Mucosa of rectum (tissue), 2 donors: ENCODE results near the gene FAM177B.
"Not testable (repeated sequence)": the region's sequence is repeated elsewhere in the genome, so short reads cannot be mapped to it uniquely, and the experiment has no call there.

ENCODE experiments used
- H3K27ac ChIP-seq, 2 donors: one replicate each; pipeline ENCODE4 v1.7.0; 2013; ENCODE audit warnings: inconsistent platforms in 2 of 2, low read depth in 2 of 2, low read length in 2 of 2
- H3K27me3 ChIP-seq, 2 donors: one replicate each; pipeline ENCODE4 v1.7.0; 2013; ENCODE audit warnings: low read length in 2 of 2; ENCODE audit not compliant: control insufficient read depth in 2 of 2, insufficient read depth in 2 of 2
- H3K36me3 ChIP-seq, 2 donors: one replicate each; pipeline ENCODE4 v1.7.0; 2013; ENCODE audit warnings: low read length in 2 of 2; ENCODE audit not compliant: control insufficient read depth in 2 of 2, insufficient read depth in 2 of 2
- H3K4me1 ChIP-seq, 2 donors: one replicate each; pipeline ENCODE4 v1.7.0; 2013; ENCODE audit warnings: low read length in 2 of 2, mild to moderate bottlenecking in 1 of 2; ENCODE audit not compliant: control insufficient read depth in 2 of 2, insufficient read depth in 2 of 2
- H3K4me3 ChIP-seq, 2 donors: one replicate each; pipeline ENCODE4 v1.7.0; 2013; ENCODE audit warnings: low read length in 2 of 2
- H3K9ac ChIP-seq, 2 donors: one replicate each; pipeline ENCODE4 v1.7.0; 2013; ENCODE audit warnings: low read length in 2 of 2, low read depth in 1 of 2, mild to moderate bottlenecking in 1 of 2
- H3K9me3 ChIP-seq, 2 donors: one replicate each; pipeline ENCODE4 v1.7.0; 2013; ENCODE audit warnings: low read length in 2 of 2; ENCODE audit not compliant: control insufficient read depth in 2 of 2
- donor health status: healthy.
- donor health status: Normal muscosa, but diverticular disease.

The FAM177B gene

GRCh38 chr1:222759451-222760035 is 22.5 kb downstream of the FAM177B start:
- Histone ChIP-seq H3K9ac (no peak overlapping the region), H3K9me3 (no peaks in the 10 kb centered on the region), H3K4me3 (no peak overlapping the region), H3K27ac (no peak overlapping the region), H3K27me3 (no peaks in the 10 kb centered on the region), H3K4me1 (no peaks in the 10 kb centered on the region), H3K36me3 (no peaks in the 10 kb centered on the region)

GRCh38 chr1:222761083-222761482 is 24.1 kb downstream of the FAM177B start:
- Histone ChIP-seq H3K9ac (no peak overlapping the region), H3K27me3 (no peaks in the 10 kb centered on the region), H3K4me3 (no peak overlapping the region), H3K9me3 (no peaks in the 10 kb centered on the region), H3K36me3 (no peaks in the 10 kb centered on the region), H3K27ac (no peak overlapping the region), H3K4me1 (no peaks in the 10 kb centered on the region)

- H3K9me3 ChIP-seq, H3K27ac ChIP-seq, H3K4me1 ChIP-seq, H3K4me3 ChIP-seq, H3K9ac ChIP-seq, H3K36me3 ChIP-seq, H3K27me3 ChIP-seq: not testable (repeated sequence)
Measured at GRCh38 chr1:222762178-222762577, 25.2 kb downstream of the FAM177B start.

GRCh38 chr1:222767152-222767571 is 30.2 kb downstream of the FAM177B start:
- H3K4me3 ChIP-seq, result no peak overlapping the region
- H3K9ac ChIP-seq, result no peak overlapping the region
- H3K36me3 ChIP-seq, result no peaks in the 10 kb centered on the region
- H3K27me3 ChIP-seq, result no peaks in the 10 kb centered on the region
- H3K4me1 ChIP-seq, result no peaks in the 10 kb centered on the region
- no peak overlapping the region for H3K27ac ChIP-seq
- peaks cover 6 to 12% of the 10 kb centered on the region in 2 donors for H3K9me3 ChIP-seq

- no peak overlapping the region for H3K9ac ChIP-seq
- H3K4me3 ChIP-seq, result no peak overlapping the region
Measured at GRCh38 chr1:222768592-222768991, 31.6 kb downstream of the FAM177B start.

GRCh38 chr1:222769181-222769580 is 32.2 kb downstream of the FAM177B start:
- no peaks in the 10 kb centered on the region for H3K36me3 ChIP-seq
- no peak overlapping the region for H3K9ac ChIP-seq
- no peak overlapping the region for H3K4me3 ChIP-seq
- peaks cover 6 to 12% of the 10 kb centered on the region in 2 donors for H3K9me3 ChIP-seq
- H3K4me1 ChIP-seq, result no peaks in the 10 kb centered on the region
- no peaks in the 10 kb centered on the region for H3K27me3 ChIP-seq
- no peak overlapping the region for H3K27ac ChIP-seq

More at GRCh38 chr1:222768592-222768991, 31.6 kb downstream of the FAM177B start:
- Histone ChIP-seq H3K9me3 (peaks cover 6 to 12% of the 10 kb centered on the region in 2 donors), H3K27ac (no peak overlapping the region), H3K27me3 (no peaks in the 10 kb centered on the region), H3K36me3 (no peaks in the 10 kb centered on the region), H3K4me1 (no peaks in the 10 kb centered on the region)

- H3K4me3 ChIP-seq, result no peak overlapping the region
- H3K9me3 ChIP-seq, result peaks cover 6 to 12% of the 10 kb centered on the region in 2 donors
- no peak overlapping the region for H3K27ac ChIP-seq
- H3K36me3 ChIP-seq, result no peaks in the 10 kb centered on the region
- no peaks in the 10 kb centered on the region for H3K4me1 ChIP-seq
- no peak overlapping the region for H3K9ac ChIP-seq
- no peaks in the 10 kb centered on the region for H3K27me3 ChIP-seq
Measured at GRCh38 chr1:222769971-222770620, 33.1 kb downstream of the FAM177B start.

GRCh38 chr1:222772996-222773379 is 36.0 kb downstream of the FAM177B start:
- Histone ChIP-seq H3K27me3 (no peaks in the 10 kb centered on the region), H3K4me3 (no peak overlapping the region), H3K9ac (no peak overlapping the region), H3K9me3 (peaks cover 6 to 12% of the 10 kb centered on the region in 2 donors), H3K27ac (peak overlapping the region in 1 of 2 donors; percentile 42), H3K36me3 (no peaks in the 10 kb centered on the region), H3K4me1 (no peaks in the 10 kb centered on the region)

GRCh38 chr1:222777463-222777862 is 40.5 kb downstream of the FAM177B start:
- H3K36me3 ChIP-seq, result no peaks in the 10 kb centered on the region
- H3K27me3 ChIP-seq, result no peaks in the 10 kb centered on the region
- no peak overlapping the region for H3K27ac ChIP-seq
- H3K4me1 ChIP-seq, result no peaks in the 10 kb centered on the region
- no peak overlapping the region for H3K9ac ChIP-seq
- no peaks in the 10 kb centered on the region for H3K9me3 ChIP-seq
- H3K4me3 ChIP-seq, result no peak overlapping the region

- no peak overlapping the region for H3K4me3 ChIP-seq
- H3K9me3 ChIP-seq, result no peaks in the 10 kb centered on the region
- H3K27me3 ChIP-seq, result no peaks in the 10 kb centered on the region
- no peak overlapping the region for H3K27ac ChIP-seq
- H3K9ac ChIP-seq, result no peak overlapping the region
- H3K4me1 ChIP-seq, result no peaks in the 10 kb centered on the region
- H3K36me3 ChIP-seq, result no peaks in the 10 kb centered on the region
Measured at GRCh38 chr1:222777977-222778376, 41.0 kb downstream of the FAM177B start.
